ENCODE results near the gene ROR1.

ROR1 gene

DNA sequence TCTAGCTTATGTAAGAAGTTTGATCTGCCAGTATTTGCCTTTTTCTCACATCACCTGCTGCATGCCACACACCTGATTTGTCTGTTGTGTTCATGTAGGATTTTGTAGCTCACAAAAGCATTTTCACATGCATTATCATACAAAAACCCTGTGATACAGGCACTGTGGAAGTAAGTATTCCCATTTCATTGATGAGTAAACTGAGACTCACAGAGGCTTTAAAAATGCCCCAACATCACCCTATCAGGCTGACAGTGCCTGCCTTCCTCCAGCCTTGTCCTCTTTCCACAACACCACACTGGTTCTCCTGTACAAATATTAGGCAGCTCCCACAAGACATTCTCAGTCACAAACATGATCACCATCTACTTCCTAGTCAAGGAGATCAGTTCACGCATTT is 343.7 kb downstream of the ROR1 start:
- H3K4me3 ChIP-seq (ENCODE audit: low read length): no peak overlapping the region
- H3K4me1 ChIP-seq (ENCODE audit: control insufficient read depth, insufficient read depth, low read length): no peaks in the 10 kb centered on the region
- no peaks in the 10 kb centered on the region for H3K27me3 ChIP-seq (ENCODE audit: control insufficient read depth, insufficient read depth, low read length)
- H3K9ac ChIP-seq (ENCODE audit: low read length): no peak overlapping the region
- no peak overlapping the region for H3K27ac ChIP-seq (ENCODE audit: low read depth, low read length)
- no peaks in the 10 kb centered on the region for H3K36me3 ChIP-seq (ENCODE audit: control insufficient read depth, insufficient read depth, low read length)

DNA sequence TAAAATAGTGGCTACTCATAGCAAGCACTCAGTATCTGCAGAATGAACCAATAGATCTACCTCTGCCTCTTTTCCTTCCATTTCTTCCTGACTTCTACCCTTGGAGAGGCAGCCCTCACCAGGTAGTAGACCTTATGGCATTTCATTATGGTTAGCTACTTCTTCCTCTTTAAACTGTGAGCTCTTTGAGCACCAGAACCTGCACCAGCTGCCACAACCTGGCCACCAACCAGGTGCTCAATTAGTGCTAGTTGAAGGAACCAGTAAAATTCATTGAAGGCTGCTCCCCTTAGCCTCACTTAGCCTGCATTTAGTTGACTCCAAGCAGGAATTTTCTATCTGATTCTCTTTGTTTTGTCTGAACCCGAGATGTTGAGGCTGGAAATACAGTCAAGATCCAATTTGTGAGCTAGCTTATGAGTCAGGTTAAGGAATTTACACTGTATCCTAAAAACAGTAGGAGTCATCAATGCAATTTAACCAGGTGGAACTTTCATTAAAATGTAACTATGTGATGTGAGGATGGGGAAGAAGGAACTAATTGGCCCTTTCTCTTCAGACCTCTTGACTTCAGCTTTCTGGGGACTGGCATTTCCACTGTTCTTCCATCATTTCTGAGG is 348.1 kb downstream of the ROR1 start:
- Histone ChIP-seq H3K36me3 (ENCODE audit: control insufficient read depth, insufficient read depth, low read length) (no peaks in the 10 kb centered on the region), H3K4me3 (ENCODE audit: low read length) (no peak overlapping the region), H3K4me1 (ENCODE audit: control insufficient read depth, insufficient read depth, low read length) (peaks cover 2% of the 10 kb centered on the region), H3K9ac (ENCODE audit: low read length) (no peak overlapping the region), H3K27me3 (ENCODE audit: control insufficient read depth, insufficient read depth, low read length) (no peaks in the 10 kb centered on the region), H3K27ac (ENCODE audit: low read depth, low read length) (no peak overlapping the region)

DNA sequence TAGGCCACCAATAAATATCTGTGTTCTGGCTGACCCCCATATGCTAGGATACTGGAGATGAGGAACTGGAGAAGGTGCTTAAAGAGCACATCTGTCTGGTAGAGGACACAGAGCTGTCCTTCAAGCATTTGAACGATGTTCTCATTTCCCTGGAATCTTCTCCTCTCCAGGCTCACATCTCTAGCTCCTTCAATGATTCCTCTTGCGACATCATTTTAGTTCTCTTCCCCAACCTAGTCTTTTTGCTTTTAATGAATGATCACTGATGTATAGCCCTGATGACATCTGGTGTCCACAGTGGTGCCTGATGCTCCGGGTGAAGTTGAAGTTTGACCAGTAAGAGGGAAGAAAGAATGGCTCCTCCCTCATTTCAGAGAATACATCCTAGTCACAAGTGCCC is 348.8 kb downstream of the ROR1 start:
- Histone ChIP-seq H3K9ac (ENCODE audit: low read length) (no peak overlapping the region), H3K36me3 (ENCODE audit: control insufficient read depth, insufficient read depth, low read length) (no peaks in the 10 kb centered on the region), H3K4me3 (ENCODE audit: low read length) (no peak overlapping the region), H3K4me1 (ENCODE audit: control insufficient read depth, insufficient read depth, low read length) (peaks cover 2% of the 10 kb centered on the region), H3K27me3 (ENCODE audit: control insufficient read depth, insufficient read depth, low read length) (no peaks in the 10 kb centered on the region), H3K27ac (ENCODE audit: low read depth, low read length) (no peak overlapping the region)

DNA sequence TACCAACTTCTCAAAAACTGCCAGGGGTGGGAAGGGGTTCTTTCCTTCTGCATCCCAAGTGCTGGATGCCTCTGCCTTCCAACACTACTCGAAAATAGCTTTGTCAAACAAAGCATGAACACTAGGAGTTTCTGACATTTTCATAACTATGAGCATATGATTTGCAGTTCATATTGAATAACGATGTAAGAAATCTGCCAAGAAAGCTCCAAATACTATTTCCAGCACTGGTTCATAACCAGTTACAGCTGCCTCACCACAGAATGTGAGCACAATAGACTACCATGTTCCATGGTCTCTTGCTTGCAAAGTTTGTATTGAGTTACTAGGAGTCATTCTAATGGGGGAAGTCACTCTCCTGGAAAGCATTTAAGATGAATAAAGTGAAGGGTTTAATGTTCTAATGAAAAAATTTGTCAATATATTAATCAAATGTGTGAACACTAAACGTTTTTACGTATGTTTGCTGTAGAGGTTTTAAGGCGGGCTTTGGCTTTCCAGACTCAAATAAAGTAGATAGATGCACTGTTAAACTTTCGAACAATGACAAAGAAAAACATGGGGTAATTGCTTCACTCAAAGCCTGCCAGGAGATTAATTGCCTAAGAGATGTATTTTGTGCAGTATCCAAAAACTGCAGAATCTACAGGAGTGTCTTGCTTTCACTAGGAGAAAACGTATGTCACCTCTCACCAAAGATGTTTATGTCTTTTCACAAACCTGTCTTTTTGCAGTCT is 351.1 kb downstream of the ROR1 start:
- Histone ChIP-seq H3K27ac (ENCODE audit: low read depth, low read length) (no peak overlapping the region), H3K4me3 (ENCODE audit: low read length) (no peak overlapping the region), H3K4me1 (ENCODE audit: control insufficient read depth, insufficient read depth, low read length) (peaks cover 2% of the 10 kb centered on the region)

GRCh38 chr1:64126581-64126980 is 352.8 kb downstream of the ROR1 start:
- no peaks in the 10 kb centered on the region for H3K36me3 ChIP-seq (ENCODE audit: control insufficient read depth, insufficient read depth, low read length)
- H3K4me1 ChIP-seq (ENCODE audit: control insufficient read depth, insufficient read depth, low read length): peaks cover 2% of the 10 kb centered on the region
- H3K27me3 ChIP-seq (ENCODE audit: control insufficient read depth, insufficient read depth, low read length): no peaks in the 10 kb centered on the region
- H3K9ac ChIP-seq (ENCODE audit: low read length): no peak overlapping the region
- H3K4me3 ChIP-seq (ENCODE audit: low read length): no peak overlapping the region
- no peak overlapping the region for H3K27ac ChIP-seq (ENCODE audit: low read depth, low read length)

More for the DNA sequence above, 351.1 kb downstream of the ROR1 start:
- Histone ChIP-seq H3K9ac (ENCODE audit: low read length) (no peak overlapping the region), H3K27me3 (ENCODE audit: control insufficient read depth, insufficient read depth, low read length) (no peaks in the 10 kb centered on the region), H3K36me3 (ENCODE audit: control insufficient read depth, insufficient read depth, low read length) (no peaks in the 10 kb centered on the region)

DNA sequence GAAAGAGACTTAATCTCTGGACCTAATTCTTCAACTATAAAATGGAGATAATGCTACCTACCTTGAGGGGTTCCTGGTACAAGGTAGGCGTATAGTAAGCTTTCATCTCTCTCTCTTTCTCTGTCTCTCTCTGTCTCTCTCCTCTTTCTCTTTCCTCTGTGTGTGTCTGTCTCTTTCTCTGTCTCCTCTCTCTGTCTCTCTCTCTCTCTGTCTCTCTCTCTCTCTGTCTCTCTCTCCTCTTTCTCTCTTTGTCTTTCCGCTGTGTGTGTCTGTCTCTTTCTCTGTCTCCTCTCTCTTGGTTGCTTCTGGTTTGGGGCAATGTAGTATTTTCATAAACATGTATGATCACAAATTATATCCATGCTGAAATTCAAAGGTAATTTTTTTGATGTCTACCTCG is 353.5 kb downstream of the ROR1 start:
- peaks cover 2% of the 10 kb centered on the region for H3K4me1 ChIP-seq (ENCODE audit: control insufficient read depth, insufficient read depth, low read length)
- no peak overlapping the region for H3K9ac ChIP-seq (ENCODE audit: low read length)
- H3K4me3 ChIP-seq (ENCODE audit: low read length): no peak overlapping the region
- no peaks in the 10 kb centered on the region for H3K27me3 ChIP-seq (ENCODE audit: control insufficient read depth, insufficient read depth, low read length)
- no peak overlapping the region for H3K27ac ChIP-seq (ENCODE audit: low read depth, low read length)
- H3K36me3 ChIP-seq (ENCODE audit: control insufficient read depth, insufficient read depth, low read length): no peaks in the 10 kb centered on the region

DNA sequence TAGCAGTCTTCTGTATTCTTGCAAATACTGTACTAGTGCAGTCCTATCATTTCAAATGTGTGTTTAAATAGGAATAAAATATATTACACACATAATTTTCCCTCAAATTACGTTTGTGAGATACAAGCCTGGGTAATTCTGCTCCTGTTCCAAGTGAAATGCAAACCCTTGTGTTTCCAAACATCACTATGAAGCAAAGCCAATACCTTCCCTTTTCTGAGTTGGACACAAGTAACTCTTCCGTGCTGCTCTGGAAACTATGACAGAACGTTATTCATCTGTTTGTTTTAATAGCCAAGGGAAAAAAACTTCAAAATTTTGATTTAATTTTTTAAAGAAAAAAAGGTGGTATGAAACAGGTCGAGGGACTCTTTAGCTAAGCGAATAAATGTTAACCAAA is 355.9 kb downstream of the ROR1 start:
- no peaks in the 10 kb centered on the region for H3K4me1 ChIP-seq (ENCODE audit: control insufficient read depth, insufficient read depth, low read length)
- H3K27ac ChIP-seq (ENCODE audit: low read depth, low read length): no peak overlapping the region
- H3K9ac ChIP-seq (ENCODE audit: low read length): no peak overlapping the region
- no peaks in the 10 kb centered on the region for H3K27me3 ChIP-seq (ENCODE audit: control insufficient read depth, insufficient read depth, low read length)
- no peak overlapping the region for H3K4me3 ChIP-seq (ENCODE audit: low read length)
- no peaks in the 10 kb centered on the region for H3K36me3 ChIP-seq (ENCODE audit: control insufficient read depth, insufficient read depth, low read length)

DNA sequence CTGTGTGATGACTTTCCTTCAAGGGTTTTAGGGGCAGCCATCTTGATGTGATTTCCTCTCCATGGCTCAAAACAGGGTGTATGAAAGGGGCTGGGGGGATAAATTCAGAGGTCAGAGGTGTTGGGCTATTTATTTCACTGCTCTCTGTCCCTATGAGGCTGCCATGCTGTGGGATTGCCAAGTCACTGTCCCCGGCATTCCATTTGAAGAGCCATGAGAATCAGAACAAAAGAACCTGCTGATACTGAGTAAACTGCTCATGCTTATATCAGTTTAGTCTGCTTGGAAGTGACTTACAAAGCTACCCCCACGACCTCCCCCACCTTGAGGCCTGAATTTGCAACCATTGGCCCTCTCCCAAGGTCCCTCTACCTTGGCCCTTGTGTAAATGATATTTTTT is 357.3 kb downstream of the ROR1 start:
- Histone ChIP-seq H3K9ac (ENCODE audit: low read length) (no peak overlapping the region), H3K36me3 (ENCODE audit: control insufficient read depth, insufficient read depth, low read length) (no peaks in the 10 kb centered on the region), H3K4me3 (ENCODE audit: low read length) (no peak overlapping the region), H3K4me1 (ENCODE audit: control insufficient read depth, insufficient read depth, low read length) (no peaks in the 10 kb centered on the region), H3K27ac (ENCODE audit: low read depth, low read length) (no peak overlapping the region), H3K27me3 (ENCODE audit: control insufficient read depth, insufficient read depth, low read length) (no peaks in the 10 kb centered on the region)

DNA sequence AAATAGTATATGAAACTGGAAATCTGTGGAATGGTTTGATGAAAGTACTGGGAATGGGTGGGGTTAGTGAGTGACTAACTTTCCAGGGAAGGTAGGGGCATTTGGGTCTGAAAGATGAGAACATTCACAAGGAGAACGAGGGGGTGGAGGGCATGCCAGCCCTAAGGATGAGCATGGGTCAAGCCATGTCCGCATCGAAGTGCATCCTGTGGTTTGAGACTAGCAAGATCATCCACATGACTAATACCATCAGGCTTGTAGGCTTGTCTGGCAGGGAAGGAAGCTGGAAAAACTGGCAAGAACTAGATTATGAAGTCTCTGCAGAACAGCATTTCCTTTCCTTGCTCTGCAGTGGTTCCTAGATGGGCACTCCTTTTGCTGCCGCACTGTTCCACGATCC is 359.2 kb downstream of the ROR1 start:
- H3K4me1 ChIP-seq (ENCODE audit: control insufficient read depth, insufficient read depth, low read length): no peaks in the 10 kb centered on the region
- H3K27me3 ChIP-seq (ENCODE audit: control insufficient read depth, insufficient read depth, low read length): no peaks in the 10 kb centered on the region
- H3K9ac ChIP-seq (ENCODE audit: low read length): no peak overlapping the region

DNA sequence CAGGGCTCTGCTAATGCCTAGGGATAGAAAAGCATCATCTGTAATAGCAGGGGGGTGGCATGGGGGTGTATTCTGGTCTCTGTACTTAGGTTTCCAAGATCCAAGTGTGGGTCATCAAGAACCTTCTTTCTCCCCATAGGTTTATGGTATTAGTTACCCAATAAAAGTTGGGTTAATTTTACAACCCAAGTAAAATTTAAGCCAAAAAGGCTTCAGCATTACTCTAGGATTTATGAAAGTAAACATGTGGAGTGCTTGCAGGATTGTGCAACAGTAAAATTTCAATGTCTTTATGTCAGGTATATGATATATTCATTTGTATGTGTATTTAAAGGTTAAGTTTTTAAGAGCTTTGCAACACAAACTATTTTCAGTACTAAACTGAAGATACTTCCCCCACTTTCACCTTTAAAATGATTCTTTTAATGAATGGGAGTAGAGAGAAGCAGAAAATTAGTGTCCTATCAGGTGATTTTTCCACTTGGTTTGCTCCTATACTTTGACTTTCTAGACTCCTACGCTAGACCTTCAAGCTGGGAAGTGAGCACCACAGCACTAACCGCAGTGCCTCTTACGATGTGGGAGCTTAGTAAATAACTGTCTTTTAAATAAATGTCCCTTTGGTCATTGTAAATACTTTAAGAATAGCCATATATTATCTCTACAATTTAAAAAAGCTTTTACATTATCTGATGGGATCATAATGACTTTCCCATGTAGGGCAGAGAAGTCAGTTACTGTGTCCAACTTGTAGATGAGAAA is 361.8 kb downstream of the ROR1 start:
- H3K27ac ChIP-seq (ENCODE audit: low read depth, low read length): no peak overlapping the region

More for the DNA sequence above, 359.2 kb downstream of the ROR1 start:
- no peaks in the 10 kb centered on the region for H3K36me3 ChIP-seq (ENCODE audit: control insufficient read depth, insufficient read depth, low read length)
- H3K27ac ChIP-seq (ENCODE audit: low read depth, low read length): no peak overlapping the region
- no peak overlapping the region for H3K4me3 ChIP-seq (ENCODE audit: low read length)

GRCh38 chr1:64136296-64136695 is 362.5 kb downstream of the ROR1 start:
- no peak overlapping the region for H3K4me3 ChIP-seq (ENCODE audit: low read length)
- H3K27ac ChIP-seq (ENCODE audit: low read depth, low read length): no peak overlapping the region
- H3K27me3 ChIP-seq (ENCODE audit: control insufficient read depth, insufficient read depth, low read length): no peaks in the 10 kb centered on the region
- H3K36me3 ChIP-seq (ENCODE audit: control insufficient read depth, insufficient read depth, low read length): no peaks in the 10 kb centered on the region
- H3K4me1 ChIP-seq (ENCODE audit: control insufficient read depth, insufficient read depth, low read length): no peaks in the 10 kb centered on the region
- no peak overlapping the region for H3K9ac ChIP-seq (ENCODE audit: low read length)

More for the DNA sequence above, 361.8 kb downstream of the ROR1 start:
- H3K4me1 ChIP-seq (ENCODE audit: control insufficient read depth, insufficient read depth, low read length): no peaks in the 10 kb centered on the region
- no peak overlapping the region for H3K9ac ChIP-seq (ENCODE audit: low read length)
- no peaks in the 10 kb centered on the region for H3K27me3 ChIP-seq (ENCODE audit: control insufficient read depth, insufficient read depth, low read length)
- no peaks in the 10 kb centered on the region for H3K36me3 ChIP-seq (ENCODE audit: control insufficient read depth, insufficient read depth, low read length)
- no peak overlapping the region for H3K4me3 ChIP-seq (ENCODE audit: low read length)

- H3K4me1 ChIP-seq (ENCODE audit: control insufficient read depth, insufficient read depth, low read length): no peaks in the 10 kb centered on the region
- H3K9ac ChIP-seq (ENCODE audit: low read length): no peak overlapping the region
- no peak overlapping the region for H3K27ac ChIP-seq (ENCODE audit: low read depth, low read length)
- no peak overlapping the region for H3K4me3 ChIP-seq (ENCODE audit: low read length)
- H3K36me3 ChIP-seq (ENCODE audit: control insufficient read depth, insufficient read depth, low read length): no peaks in the 10 kb centered on the region
- H3K27me3 ChIP-seq (ENCODE audit: control insufficient read depth, insufficient read depth, low read length): no peaks in the 10 kb centered on the region
These were observed 363.1 kb downstream of the ROR1 start for GRCh38 chr1:64136752-64137411.
